Skin epidermis (tissue), 12 donors: ENCODE results near the gene ALCAM.

Source experiments
- H3K27ac ChIP-seq, 21 experiments: fragments of 200-600 bp; sonication (generic) in 11 of 21; one replicate each; pipeline ENCODE4 v1.5.0; 2020; ENCODE audit warnings: mild to moderate bottlenecking in 3 of 21, inconsistent platforms in 2 of 21, moderate library complexity in 2 of 21
- H3K4me3 ChIP-seq, 7 experiments: fragments of 200-600 bp; sonication (generic) in 2 of 7; one replicate each; pipeline ENCODE4 v1.5.0; 2020; ENCODE audit warnings: inconsistent platforms in 2 of 7, mild to moderate bottlenecking in 2 of 7, moderate library complexity in 1 of 7

The ALCAM gene

DNA sequence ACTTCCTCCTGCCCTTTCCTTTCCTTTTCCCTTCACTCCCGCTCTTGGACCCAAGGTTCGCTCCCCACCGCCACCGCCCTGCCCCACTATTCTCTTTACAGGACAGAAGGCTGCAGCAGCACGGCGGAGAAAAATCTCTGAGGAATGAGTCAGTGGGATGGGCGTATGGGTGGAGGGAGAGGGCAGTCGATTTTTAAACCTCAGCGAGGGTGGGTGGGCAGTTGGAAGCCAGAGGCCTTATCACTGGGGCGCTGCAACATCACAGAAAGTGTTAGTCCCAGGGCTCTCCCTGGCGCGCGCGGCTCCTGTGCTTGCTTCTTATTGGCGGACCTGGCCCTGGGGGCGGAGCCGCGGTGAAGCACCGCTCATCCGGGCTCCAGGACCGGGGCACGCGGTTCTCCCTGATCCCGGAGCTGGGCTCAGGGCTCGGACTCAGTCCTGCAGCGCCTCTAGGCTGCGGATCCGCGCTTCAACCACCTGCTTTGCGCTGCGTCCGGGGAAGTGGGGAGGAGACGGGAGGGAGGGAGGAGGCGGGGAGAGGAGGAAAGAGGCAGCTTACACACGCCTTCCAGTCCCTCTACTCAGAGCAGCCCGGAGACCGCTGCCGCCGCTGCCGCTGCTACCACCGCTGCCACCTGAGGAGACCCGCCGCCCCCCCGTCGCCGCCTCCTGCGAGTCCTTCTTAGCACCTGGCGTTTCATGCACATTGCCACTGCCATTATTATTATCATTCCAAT lies at the start of gene ALCAM:
TSS of gene ALCAM (plus strand) at position 584 of the 737 bp plus-strand sequence.
- peak within 1 kb of the TSS; percentile 44 to 68 (median 63) for H3K4me3 ChIP-seq
- peak within 1 kb of the TSS; percentile 8 to 90 (median 80) for H3K27ac ChIP-seq

DNA sequence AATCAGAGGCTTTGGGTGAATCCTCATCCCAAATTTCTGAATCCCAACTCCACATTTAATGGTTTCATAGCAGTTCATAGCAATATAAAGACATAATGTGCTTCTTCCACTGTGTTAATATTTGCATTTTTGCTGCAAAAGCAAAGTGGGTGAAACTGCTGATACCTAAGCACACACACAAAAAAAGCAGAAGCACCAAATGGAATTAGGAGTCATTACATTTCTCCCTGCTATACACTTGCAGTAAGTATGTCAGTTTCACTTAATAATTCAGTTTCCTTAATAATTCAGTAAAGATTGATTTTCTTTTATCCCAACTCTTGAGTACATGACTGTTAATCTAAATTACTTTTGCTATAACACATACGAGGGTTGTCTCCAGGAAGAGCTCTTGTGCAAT lies 48.9 kb upstream of the ALCAM start:
- Histone ChIP-seq H3K4me3 (no peak overlapping the region), H3K27ac (peak overlapping the region in 1 of 21 experiments; percentile 36)

DNA sequence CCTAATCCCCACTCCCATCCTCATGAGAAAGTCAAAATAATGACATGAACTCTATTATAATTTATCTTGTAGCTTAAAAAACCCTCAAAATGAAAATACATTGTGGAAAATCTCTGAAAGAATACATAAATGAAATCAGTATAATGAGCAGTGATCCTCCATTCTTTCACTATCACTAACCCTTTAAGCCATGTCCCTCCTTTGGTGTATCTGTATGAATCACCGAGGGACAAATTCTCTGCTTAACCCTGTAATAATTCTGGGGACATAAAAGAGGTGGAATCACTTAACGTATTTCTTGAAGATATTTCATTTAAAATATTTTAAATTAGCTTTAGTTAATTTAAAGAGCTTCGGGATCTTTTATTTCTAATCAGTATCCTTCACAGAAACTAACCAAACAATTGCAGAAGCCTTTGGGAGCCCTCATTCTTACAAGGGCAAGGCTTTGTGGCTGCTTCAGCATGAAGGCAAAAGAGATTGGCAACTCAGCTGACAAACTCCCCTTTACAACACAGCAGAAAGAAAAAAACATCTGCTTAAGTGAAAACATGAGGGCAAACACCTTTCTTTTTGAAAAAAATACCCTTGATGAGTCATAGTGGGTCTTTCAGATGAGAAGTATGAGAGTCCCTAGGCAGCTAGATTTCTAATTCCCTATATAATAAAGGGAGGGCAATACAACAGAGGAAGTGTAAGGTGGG lies 44.0 kb upstream of the ALCAM start:
- no peak overlapping the region for H3K27ac ChIP-seq
- H3K4me3 ChIP-seq = no peak overlapping the region

DNA sequence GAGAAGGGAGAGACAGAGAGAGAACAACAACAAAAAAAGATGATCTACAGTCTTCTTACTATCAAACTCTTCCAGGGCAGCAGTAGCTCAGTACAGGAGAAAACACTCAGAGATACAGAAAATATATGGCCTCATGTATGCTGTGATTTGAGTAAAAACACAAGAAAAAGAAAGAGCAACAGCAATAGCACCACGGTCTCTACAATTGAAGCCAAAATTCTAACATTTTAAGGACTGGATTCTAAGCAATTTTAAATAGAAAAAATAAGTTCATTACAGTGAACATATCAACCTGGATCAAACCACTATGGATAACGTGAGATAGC lies 43.5 kb upstream of the ALCAM start:
- Histone ChIP-seq H3K27ac (no peak overlapping the region), H3K4me3 (no peak overlapping the region)

DNA sequence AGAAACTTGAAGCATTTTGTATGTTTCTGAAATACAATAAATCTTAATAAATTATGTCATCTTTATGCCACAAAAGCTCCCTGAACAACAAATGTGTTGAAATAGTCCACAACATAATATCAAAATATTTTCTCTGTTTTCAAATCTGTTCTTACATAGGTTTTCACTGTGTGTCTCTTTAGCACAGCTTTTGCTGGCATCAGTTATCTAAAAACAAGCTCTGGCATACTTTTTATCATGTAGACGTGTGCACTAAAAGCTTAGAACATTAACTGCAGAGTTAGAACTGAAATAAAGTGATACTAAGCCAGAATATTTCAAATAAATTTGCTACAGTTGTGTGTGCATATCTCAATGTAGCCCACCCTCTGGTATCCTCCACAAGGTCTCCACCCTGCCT lies 41.8 kb upstream of the ALCAM start:
- Histone ChIP-seq H3K4me3 (no peak overlapping the region), H3K27ac (no peak overlapping the region)

DNA sequence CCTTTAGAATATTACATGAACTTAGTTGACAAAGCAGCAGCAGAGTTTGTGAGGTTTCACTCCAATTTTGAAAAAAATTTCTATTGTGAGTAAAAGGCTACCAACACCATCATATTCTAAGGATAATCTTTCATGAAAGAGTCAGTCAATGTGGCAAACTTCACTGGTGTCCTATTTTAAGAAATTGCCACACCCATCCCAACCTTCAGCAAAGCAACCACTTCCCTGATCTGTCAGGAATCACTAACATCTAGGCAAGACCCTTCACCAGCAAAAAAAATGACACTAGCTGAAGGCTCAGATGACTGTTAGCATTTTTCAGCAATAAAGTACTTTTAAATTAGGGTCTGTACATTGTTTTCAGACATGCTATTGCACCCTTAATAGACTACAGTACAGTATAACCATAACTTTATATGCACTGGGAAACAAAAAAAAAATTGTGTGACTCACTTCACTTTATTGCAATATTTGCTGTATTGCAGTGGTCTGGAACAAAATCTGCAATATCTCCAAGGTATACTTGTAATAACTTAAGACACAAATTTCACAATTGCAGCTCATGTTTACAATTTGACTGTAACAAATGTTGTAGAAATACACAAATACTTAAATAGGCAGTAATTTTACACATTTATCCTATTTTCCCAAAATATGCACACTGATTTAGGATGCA lies 38.9 kb upstream of the ALCAM start:
- no peak overlapping the region for H3K4me3 ChIP-seq
- H3K27ac ChIP-seq = no peak overlapping the region

DNA sequence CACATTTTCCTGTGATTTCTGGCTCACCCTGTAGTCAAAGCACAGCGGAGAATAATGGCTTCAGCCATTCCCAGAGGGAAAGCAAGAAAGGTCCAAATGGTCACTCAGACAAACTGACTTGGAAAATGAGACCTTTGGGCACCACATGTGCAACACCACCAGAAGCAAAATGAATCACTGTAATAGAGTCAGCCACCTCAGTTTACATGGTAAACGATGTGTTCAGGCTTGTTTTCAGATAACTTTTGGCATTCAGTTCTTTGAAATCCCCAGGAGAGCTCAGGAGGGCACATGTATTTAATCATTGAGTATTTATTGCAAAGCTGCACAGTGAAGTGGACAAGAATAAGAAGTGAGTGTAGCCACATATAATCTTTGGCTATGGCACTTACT lies 38.4 kb upstream of the ALCAM start:
- no peak overlapping the region for H3K4me3 ChIP-seq
- H3K27ac ChIP-seq = no peak overlapping the region

DNA sequence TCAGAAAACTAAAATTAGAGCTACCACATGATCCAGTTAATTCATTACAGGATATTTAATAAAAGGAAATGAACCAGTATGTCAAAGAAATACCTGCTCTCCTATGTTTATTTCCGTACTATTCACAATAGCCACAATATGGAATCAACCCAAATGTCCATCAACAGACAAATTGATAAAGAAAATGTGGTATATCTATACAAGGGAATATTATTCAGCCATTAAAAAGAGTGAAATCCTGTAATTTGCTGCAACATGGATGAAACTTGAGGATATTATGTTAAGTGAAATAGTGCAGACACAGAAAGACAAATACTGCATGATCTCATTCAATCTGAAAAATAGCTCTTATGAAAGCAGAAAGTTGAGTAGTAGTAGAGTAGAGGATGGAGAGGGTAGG lies 33.7 kb upstream of the ALCAM start:
- Histone ChIP-seq H3K27ac (no peak overlapping the region), H3K4me3 (no peak overlapping the region)

DNA sequence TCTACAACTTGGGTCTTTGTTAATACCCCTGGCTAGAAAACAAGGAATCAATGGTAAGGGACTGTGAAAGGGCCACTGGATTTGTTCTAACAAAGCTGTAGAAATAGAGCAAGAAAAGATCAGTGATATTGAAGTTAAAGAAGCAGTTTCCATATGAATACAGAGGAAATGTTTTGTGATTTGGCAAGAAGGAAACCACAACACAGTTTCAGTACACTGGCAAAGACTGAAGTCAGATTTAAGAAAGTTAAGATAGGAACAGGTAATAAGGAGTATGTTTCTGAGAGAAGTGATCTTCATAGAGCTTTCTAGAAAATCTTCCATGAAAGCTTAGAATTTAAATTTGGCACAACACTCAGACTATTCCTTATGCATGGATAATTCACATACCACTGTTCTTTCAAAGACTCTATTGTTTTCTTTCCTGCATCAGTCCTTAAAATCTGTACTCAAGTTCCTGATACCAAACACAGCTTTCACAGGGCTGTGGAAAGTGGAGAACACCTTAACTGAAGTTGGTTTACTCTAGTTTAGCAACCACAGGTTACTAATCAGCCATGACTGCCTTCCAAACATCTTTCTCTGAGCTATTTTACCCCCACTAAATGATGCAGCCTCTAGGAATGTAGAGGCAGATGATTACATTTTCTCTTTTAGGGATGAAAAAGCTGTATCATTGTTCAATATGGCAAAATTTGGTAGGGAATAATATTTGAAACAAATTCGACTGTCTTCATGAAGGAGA lies 32.4 kb upstream of the ALCAM start:
- Histone ChIP-seq H3K27ac (no peak overlapping the region), H3K4me3 (no peak overlapping the region)

DNA sequence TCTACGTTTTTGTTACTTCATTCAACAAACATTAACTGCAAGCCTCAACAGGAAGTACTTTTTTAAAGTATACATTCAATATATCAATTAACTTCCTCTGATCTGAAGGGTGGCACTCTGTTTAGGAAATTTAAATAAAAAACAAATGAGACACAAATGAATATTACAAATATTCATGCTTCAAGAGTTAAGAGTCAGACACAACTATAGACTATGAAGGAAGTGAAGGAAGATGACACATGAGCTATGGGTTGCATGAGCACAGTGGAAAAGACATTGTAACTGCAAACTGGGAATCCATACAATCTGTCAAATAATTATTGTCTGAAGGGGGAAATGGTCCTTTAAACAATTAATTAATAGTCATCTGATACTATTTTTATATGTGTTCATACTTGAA lies 26.8 kb upstream of the ALCAM start:
- no peak overlapping the region for H3K4me3 ChIP-seq
- H3K27ac ChIP-seq = no peak overlapping the region

DNA sequence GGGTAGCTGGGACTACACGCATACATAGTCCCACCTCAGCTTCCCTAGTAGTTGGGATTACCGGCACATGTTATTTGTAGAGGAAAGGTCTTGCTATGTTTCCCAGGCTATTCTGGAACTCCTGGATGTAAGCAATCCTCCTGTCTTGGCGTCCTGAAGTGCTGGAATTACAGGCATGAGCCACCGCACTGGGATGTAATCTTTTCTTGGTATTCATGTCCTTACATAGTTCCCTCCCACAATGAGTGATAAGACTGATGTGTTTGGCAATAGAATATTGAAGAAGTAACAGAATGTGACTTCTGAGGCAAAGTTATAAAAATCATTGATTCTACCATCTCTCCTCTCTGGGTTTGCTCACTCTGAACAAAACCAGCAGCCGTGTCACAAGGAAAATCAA lies 22.7 kb upstream of the ALCAM start:
- Histone ChIP-seq H3K27ac (no peak overlapping the region), H3K4me3 (no peak overlapping the region)

DNA sequence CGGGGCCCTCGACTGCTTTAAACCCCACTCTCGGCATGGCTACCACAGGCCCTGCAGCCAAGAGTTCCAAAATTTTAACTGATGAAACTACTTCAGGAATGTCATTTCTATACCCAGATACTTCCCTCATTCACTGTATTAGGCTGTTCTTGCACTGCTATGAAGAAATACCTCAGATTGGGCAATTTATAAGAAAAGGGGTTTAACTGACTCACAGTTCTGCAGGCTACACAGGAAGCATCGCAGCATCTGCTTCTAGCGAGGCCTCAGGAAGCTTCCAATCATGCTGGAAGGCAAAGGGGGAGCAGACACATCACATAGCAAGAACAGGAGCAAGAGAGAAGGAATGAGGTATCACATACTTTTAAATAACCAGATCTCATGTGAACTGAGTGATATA lies 21.6 kb upstream of the ALCAM start:
- Histone ChIP-seq H3K4me3 (no peak overlapping the region), H3K27ac (no peak overlapping the region)

DNA sequence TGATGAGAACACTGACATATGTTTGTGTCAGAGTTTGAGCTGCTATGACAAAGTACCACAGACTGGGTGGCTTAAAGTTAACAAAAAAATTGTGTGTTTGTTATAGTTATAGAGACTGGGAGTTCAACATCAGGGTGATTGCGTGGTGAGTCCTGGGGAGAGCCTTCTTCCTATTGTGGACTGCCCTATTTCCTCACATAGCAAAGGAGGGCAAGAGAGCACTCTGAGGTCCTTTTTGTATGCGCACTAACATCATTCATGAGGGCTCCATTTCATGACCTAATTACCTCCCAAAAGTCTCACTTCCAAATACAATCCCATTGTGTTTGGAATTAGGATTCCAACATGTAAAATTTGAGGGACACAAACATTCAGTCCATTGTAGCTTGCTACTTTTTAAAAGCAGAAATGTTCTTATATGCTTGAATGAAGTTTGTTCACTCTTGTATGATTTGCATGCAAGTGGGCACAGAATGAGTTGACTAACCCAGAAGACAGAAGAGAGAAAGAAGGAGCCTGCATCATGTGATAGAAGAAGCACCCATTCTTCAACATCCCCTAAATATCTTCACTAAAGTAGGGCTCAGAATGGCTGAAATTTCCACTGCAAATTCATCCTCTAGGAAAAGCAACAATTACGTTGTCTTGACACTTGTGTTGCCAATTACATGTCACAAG lies 18.9 kb upstream of the ALCAM start:
- no peak overlapping the region for H3K4me3 ChIP-seq
- H3K27ac ChIP-seq = no peak overlapping the region

DNA sequence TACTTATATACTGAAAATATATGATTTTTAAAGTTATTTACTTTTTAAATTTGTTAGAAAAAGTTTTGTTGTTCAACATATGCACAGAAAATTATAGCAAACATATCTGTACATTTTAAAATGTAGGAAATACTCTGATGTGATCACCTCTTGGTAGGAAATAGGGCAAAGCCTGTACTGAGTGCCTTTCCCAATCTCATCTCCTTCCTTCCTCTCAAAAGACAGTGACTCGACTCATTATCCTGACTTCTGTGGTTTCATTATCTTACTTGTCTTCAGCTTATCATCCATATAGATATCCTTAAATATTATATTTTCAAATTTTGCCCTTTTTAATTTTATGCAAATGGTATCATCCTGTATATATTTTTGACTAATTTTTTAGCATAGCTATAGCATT lies 18.4 kb upstream of the ALCAM start:
- H3K27ac ChIP-seq = no peak overlapping the region
- H3K4me3 ChIP-seq = no peak overlapping the region

DNA sequence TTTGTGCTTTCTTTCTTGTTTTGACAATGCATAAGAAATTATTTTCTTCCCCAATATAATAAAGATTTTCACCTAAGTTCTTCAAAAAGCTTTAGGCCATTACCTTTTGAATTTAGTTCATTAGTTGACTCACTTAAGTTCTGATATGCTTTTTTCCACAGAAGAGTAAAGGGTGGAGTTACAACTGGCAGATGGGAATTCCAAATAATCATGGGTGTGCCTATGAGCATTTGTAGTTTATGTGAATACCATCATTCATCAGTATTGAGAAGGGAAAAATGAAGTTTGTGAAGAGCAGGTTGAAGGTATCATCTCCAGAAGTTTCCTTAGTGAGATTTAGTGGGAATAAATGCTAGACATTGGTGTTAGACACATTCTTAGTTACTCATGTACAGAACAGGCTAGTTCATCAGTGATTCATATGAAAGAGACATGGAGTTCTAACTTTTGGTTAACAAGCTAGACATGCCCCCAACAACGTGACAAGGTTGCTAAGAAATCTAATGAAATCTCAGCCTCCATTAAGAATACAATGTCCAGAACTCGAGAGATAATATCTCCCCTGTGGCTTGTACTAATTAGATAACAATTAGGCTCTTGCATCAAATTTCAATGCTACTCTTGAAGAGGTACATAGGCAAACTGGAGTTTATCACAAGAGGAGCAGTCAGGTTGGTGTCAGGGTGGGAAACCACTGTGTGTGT lies 16.9 kb upstream of the ALCAM start:
- no peak overlapping the region for H3K27ac ChIP-seq
- H3K4me3 ChIP-seq = no peak overlapping the region

DNA sequence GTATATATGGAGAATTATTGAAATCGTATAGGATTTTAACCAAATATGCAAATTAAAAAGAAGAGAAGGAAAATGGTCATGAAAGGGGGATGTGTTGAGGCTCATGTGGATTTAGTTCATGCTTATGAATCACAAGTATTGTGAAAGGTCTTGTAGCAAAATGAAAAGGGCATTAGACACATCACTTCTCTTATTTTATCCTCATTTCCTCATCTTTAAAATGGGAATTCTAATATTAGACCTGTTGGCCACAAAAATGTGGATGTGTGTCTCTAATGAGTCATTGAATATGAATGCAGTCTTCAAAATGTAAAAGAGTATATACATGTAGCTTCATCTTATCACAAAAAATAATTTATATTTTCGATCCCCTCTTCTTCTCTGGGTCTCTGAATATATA lies 14.9 kb upstream of the ALCAM start:
- Histone ChIP-seq H3K4me3 (no peak overlapping the region), H3K27ac (peak overlapping the region in 1 of 21 experiments; percentile 63)

DNA sequence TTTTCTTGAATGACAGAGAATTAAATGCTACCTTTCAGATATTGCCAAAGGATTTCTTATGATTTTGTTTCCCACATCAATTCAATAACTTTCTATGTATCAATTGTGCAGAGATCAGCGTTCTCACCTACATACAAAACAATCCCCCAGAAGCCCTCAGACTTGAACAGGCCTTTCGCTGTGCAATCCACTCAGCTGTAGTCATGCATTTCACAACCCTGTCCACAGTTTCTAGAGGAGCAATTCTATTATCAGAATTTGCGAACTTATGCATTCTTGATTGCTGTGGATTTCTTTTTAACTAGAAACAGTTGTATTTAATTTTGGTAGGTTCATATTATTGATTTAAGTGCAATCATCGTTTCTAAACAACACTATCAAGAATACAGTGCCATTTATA lies 13.7 kb upstream of the ALCAM start:
- Histone ChIP-seq H3K27ac (peak overlapping the region in 2 of 21 experiments; percentile 7 to 66), H3K4me3 (no peak overlapping the region)

DNA sequence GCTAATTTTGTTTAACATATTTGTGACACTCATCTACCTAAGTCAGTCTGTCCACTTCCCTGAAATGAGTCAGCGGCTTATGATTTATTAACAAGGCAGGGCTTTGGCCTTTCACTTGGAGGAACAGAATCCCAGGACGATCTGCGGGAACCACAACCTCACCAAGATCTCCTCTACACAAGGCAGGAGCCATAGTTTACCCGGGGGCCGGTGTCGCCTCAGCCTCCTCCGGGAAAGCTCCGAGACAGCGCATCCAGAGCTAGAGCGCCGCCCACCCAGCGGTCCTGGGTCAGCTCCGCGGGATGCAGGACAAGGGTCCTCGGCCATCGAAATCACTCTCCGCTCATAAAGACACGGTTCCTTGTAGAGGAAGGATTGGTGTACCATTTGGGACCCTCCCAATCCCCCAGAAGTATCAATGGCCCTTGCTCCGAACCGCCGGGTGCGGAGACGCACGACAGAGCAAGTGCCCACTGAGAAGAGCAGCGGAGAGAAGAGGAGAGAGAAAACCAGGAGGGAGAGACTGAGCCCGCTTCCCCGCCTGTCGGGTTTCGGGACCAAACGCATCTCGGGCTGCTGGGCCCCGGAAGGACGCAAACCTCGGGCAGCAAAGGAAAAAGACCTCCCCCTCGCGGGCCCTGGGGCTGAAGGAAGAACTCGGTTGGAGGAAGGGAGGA lies 13.1 kb upstream of the ALCAM start:
- peak overlapping the region in 4 of 7 experiments; percentile 4 to 23 (median 14) for H3K4me3 ChIP-seq
- H3K27ac ChIP-seq = peak overlapping the region in 14 of 21 experiments; percentile 5 to 74 (median 46)

DNA sequence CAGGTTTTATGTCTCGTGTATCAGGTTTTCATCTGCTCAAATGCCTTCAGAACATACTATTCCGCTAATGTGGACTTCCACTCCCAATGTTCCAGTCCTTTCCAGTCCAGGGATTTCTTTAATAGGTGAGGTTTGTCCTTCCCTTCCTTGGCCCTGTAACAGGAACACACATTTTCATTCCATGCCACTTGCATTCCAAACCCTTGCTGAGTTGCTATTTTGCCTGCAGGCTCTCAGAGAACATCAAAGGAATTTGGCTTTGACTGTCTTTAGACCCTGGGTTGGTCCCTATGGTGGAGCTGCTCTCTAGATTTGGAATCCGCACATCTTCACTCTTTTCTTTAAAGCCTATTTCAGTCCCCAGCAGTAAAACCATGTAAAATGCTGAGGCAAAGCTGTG lies 12.3 kb upstream of the ALCAM start:
- Histone ChIP-seq H3K27ac (peak overlapping the region in 5 of 21 experiments; percentile 22 to 74 (median 59)), H3K4me3 (peak overlapping the region in 1 of 7 experiments; percentile 4)
